Adrenal gland (tissue), 5 donors: ENCODE results near the gene KCNAB2.

Experiments used
- CTCF ChIP-seq, 6 experiments: fragments of 450-650 bp in 4 of 6; fragments of 200-600 bp in 2 of 6; sonication (generic) in 1 of 6; IDR thresholded peaks; 1 replicate in 5 of 6; 2 replicates in 1 of 6; pipeline versions ENCODE4 v1.5.1 to v1.8.0; 2016 to 2021; ENCODE audit warnings: antibody characterized with exemption in 6 of 6, mild to moderate bottlenecking in 2 of 6, moderate library complexity in 1 of 6
- POLR2A ChIP-seq, 2 donors: fragments of 450-650 bp; IDR thresholded peaks; one replicate each; pipeline ENCODE4 v1.6.1; 2017; ENCODE audit warnings: antibody characterized with exemption in 2 of 2, mild to moderate bottlenecking in 2 of 2, moderate library complexity in 1 of 2
- donor health status: DM: no; HTN: no; CAD: no.

GRCh38 chr1:6001992-6002576 lies 43.6 kb upstream of the KCNAB2 start:
- TF ChIP-seq CTCF (IDR thresholded peaks at IDR 0.05) (no peak), POLR2A (IDR thresholded peaks at IDR 0.05) (no peak)
